DMS79 treated with DMSO at 0.1 percent for 48 hours (cell line): ENCODE results near the gene ACER3.
"Not testable (repeated sequence)": the region's sequence is repeated elsewhere in the genome, so short reads cannot be mapped to it uniquely, and the experiment has no call there.

Experiments used
- DNase-seq: peaks from one replicate; lab custom pipeline; 2025; lab: John Stamatoyannopoulos, UW

The ACER3 gene

DNA sequence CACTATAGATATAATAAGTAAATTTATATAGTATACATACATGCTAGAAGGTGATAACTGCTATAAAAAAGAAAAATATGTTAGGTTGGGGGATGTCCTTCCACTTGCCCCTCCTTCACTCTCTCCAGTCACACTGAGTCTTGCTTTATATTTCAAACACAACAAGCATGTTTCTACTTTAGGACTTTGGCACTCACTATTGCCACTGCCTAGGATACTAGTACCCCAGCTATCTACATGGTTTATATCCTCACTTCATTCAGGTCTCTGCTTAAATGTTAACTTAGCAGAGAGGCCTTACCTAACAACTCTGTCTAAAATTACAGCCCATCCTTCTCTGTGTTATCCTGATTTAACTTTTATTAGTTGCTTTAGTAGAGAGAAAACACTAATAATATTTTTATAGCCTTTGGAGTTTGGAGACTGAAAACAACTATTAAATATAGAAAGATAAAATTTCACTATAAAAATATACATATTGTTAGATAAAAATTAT is 134.4 kb downstream of the ACER3 start:
- DNase-seq, result no peak

DNA sequence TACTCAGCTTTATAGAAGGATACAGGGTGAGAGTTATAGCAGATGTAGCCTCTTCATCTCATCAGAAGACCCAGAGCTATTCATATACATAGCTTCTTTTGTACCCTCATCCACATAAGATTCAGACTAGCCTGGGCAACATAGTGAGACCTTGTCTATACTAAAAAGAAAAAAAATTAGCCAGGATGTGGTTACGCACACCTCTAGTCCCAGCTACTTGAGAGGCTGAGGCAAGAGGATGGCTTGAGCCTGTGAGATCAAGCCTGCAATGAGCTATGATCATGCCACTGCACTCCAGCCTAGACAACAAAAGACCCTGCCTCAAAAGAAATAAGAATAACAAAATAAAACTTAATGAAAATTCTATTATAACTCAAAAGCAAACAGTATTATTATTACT is 136.8 kb downstream of the ACER3 start:
- DNase-seq, result no peak

DNA sequence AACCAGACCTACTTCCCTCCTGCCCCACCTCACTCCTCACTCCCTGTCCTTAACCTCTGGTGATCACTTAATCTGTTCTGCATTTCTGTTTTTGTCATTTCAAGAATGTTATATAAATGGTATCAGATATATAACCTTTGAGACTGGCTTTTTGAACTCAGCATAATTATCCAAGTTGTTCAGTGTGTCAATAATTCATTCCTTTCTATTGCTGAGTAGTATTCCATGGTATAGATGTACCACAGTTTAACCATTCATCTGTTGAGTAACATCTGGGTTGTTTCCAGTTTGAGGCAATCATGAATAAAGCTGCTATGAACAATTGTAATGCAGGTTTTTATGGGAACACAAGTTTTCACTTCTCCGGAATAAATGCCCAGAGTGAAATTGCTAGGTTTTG is 138.9 kb downstream of the ACER3 start:
- no peak for DNase-seq

DNA sequence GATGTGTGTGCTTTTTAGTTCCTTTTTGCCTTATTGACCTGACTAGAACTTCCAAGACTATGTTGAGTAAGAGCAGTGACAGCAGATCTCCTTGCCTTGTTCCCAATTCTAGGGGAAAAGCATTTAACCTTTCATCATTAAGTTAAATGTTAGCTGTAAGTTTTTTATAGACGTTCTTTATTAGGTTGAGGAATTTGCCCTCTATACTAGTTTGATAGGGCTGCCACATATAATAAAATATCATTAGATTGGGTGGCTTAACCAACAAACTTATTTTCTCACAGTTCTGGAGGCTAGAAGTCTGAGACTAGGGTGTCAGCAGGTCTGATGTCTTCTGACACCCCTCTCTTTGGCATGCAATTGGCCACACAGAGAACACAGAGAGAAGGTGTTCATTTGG is 140.9 kb downstream of the ACER3 start:
- no peak for DNase-seq

GRCh38 chr11:77002776-77003175 is 142.1 kb downstream of the ACER3 start:
- DNase-seq, result no peak

DNA sequence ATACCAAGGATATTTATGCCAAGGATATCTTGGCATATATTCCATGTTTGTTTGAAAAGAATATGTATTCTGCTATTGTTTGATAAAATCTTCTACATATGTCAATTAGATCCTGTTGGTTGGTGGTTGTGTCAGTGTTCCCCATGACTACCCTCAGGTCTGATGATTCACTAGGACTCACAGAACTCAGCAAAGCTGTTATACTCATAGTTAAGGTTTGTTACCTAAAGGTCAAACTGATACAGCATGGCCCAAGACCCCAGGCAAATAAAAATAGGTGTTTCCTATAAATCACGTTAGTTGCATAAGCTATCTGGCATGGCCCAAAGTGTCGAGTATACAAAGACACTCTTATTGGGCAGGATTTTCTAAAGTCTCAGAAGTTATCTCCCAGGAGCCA is 143.2 kb downstream of the ACER3 start:
- no peak for DNase-seq

- no peak for DNase-seq
Observed at GRCh38 chr11:77009533-77010160, 148.9 kb downstream of the ACER3 start.

- no peak for DNase-seq
Observed at GRCh38 chr11:77014669-77015068, 154.0 kb downstream of the ACER3 start.

DNA sequence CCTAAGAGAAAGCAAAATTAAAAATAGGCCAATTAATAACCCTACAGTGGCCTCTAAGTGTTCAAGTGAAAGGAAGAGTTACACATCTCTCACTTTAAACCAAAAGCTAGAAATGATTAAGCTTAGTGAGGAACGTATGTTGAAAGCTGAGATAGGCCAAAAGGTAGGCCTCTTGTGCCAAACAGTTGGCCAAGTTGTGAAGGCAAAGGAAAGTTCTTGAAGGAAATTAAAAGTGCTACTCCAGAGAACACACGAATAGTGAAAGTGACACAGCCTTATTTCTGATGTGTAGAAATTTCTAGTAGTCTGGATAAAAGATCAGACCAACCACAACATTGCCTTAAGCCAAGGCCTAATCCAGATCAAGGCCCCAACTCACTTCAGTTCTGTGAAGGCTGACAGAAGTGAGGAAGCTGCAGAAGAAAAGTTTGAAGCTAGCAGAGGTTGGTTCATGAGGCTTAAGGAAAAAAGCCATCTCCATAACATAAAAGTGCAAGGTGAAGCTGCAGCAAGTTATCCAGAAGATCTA is 157.7 kb downstream of the ACER3 start:
- DNase-seq, result not testable (repeated sequence)

- no peak for DNase-seq
Observed at GRCh38 chr11:77019976-77020595, 159.4 kb downstream of the ACER3 start.

DNA sequence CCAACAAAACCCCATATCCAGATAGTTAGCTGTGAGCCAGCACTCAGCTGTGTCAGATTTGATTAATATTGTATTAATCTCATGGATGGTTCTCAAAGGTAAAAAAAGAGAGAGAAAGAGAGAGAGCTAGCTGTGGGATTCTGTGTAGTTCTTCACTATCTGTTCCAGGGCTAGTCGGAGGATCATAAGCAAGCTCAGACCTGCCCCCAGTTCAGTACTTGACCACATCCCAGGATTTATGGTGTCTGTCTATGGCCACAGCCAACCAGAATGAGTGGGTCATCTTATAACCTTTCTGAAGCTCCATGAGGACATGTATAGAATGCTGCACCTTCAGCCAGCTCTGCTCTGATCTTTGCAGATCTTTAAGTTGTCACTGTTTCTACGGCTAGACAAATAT is 160.0 kb downstream of the ACER3 start:
- DNase-seq, result no peak

DNA sequence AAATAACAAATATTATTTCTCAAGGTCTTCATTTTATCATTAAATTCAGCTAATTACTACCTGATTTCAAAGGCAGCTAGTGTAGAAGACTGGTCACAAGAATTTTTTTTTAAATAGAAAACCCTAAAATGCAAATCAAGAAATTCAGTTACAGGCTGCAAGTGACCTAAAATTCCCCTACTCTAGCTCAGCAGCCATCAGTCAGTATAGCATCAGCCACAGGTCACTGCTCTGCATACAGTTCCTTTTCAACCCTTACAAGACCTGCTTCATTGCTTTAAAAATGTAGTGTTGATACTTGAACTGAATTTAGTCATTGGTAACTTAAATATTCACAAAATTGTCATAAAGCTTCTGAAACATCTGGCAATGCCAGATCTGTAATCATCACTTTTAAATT is 164.0 kb downstream of the ACER3 start:
- no peak for DNase-seq

DNA sequence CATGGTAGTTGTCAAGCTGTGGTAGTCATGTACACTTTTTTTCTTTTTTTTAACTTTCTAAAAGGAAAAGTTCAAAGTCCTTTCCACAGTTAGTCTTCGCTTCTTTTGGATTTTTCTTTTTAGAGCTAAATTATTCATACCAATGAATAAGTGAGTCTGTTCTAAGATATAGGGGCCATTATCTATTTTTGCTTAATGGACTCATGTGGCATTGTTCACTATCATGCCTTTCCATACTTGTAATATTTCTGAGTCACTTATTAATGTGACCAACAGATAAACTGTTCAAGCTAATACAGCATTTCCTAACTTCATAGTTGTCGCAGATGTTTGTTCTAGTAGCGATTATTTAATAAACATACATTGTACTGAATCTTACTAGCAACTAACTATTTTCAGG is 165.5 kb downstream of the ACER3 start:
- DNase-seq, result no peak

GRCh38 chr11:77026743-77027142 is 166.0 kb downstream of the ACER3 start:
- no peak for DNase-seq

- DNase-seq, result peak; percentile 4
Observed at GRCh38 chr11:77027275-77027674, 166.6 kb downstream of the ACER3 start.

GRCh38 chr11:77029829-77030228 is 169.1 kb downstream of the ACER3 start:
- DNase-seq, result no peak

GRCh38 chr11:77030834-77031414 is 170.2 kb downstream of the ACER3 start:
- DNase-seq, result no peak

GRCh38 chr11:77031599-77031998 is 170.9 kb downstream of the ACER3 start:
- DNase-seq, result no peak

DNA sequence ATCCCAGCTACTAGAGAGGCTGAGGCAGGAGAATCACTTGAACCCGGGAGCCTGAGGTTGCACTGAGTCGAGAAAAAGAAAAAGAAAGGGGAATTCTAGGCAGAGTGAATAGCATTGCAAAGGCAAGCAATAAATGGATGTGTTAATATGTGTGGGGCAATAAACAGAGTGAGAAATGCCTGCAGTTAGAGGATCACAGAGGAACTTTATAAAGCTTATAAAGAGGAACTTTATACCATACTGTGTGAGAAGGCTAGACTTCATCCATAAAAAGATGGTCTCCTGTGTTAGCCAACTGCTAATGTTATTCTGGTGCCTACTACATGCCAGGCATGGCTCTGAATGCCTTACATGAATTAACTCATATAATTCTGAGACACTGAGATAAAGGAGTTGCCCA is 174.3 kb downstream of the ACER3 start:
- no peak for DNase-seq

- no peak for DNase-seq
Observed at GRCh38 chr11:77035580-77035979, 174.9 kb downstream of the ACER3 start.

DNA sequence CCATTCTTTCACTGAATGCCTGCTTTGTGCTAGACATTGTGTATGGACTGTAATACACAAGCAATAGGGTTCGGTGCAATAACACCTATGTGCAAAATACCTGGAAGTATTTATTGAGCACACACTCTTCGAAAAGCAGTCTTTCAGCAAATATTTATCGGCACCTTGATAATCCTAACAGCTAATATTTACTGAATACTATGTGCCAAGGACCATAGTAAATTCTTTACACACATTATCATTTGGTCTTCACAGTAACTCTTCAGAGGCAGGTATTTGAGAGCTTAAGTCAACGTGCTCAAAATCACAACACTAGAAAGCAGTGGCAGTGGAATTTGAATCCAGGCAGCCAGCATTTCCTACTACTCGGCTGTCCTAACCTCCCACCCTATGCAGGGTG is 175.7 kb downstream of the ACER3 start:
- DNase-seq, result no peak

- no peak for DNase-seq
Observed at GRCh38 chr11:77037057-77037456, 176.3 kb downstream of the ACER3 start.
